ENCODE results near the gene AMZ1.

AMZ1 gene

DNA sequence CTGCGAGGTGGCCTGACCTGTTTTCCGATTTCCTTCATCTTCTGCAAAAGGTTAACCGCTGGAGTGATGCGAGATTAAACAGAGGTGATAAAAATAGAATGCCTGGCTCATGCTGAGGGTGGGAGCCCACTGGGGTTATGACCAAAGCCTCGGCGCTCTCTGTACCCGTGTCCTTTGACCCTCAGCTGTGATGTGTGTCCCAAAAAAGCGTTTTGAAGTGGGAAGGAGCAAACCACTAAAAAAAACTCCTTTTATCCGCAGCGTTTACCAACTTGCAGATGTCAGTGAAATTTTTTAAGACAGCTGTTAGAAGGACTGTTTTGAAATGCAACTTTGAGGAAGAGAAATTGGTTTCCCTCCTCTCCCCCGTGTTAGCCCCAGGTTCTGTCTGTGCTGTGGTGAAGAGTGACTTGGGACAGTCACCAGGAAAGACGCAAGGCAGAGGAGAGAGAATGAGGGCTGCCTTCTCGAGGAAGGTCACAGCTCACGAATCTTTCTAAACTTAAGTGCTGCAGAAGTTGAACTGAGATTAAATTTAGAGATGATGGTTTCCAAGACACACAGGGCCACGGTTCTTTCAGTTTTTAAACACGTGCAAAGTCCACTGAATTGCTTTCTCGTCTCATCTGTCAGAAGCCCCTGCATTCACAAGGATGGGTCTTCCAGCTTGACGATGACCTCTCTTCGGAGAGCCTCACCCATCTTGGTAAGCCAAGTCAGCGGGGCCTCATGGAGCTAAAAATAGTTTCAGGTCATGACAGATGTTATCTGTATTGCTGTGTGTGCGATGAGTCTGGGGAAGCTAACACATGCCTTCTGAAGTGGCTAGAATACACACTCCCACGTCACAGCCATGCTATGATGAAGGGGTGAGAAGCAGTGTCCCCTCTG is 27.6 kb downstream of the AMZ1 start:
- Mint-ChIP-seq H3K27ac (peak overlapping the region; percentile 64), H3K36me3 (ENCODE audit: low read depth) (peaks cover 31% of the 10 kb centered on the region), H3K4me3 (no peak overlapping the region), H3K9me3 (no peaks in the 10 kb centered on the region), H3K4me1 (peaks cover 84% of the 10 kb centered on the region), H3K27me3 (ENCODE audit: low read depth, poor library complexity) (peaks cover 7% of the 10 kb centered on the region)
- DNase-seq = no peak
- TF ChIP-seq, protein P1, sequence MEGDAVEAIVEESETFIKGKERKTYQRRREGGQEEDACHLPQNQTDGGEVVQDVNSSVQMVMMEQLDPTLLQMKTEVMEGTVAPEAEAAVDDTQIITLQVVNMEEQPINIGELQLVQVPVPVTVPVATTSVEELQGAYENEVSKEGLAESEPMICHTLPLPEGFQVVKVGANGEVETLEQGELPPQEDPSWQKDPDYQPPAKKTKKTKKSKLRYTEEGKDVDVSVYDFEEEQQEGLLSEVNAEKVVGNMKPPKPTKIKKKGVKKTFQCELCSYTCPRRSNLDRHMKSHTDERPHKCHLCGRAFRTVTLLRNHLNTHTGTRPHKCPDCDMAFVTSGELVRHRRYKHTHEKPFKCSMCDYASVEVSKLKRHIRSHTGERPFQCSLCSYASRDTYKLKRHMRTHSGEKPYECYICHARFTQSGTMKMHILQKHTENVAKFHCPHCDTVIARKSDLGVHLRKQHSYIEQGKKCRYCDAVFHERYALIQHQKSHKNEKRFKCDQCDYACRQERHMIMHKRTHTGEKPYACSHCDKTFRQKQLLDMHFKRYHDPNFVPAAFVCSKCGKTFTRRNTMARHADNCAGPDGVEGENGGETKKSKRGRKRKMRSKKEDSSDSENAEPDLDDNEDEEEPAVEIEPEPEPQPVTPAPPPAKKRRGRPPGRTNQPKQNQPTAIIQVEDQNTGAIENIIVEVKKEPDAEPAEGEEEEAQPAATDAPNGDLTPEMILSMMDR (IDR thresholded peaks at IDR 0.05) = no peak

DNA sequence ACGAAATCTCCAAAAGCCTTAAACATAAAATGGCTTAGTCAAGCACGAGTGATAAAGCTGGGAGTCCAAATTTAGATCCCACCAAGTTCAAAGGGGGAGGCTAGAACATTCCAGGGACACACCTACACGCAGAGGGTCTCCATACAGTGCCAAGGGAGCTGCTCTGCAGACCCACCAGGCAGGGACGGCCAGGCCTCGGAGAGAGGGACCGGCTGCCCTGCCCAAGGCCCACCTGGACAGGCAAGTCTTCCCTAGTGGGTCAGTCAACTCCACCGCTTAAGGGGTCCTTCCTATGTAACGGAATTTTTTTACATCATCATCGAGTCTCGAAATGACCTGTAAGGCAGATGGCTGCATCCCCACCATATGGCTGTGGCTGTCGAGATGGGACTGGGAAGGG is 28.5 kb downstream of the AMZ1 start:
- TF ChIP-seq, protein P1 (IDR thresholded peaks at IDR 0.05) = no peak
- DNase-seq = no peak
- peaks cover 11% of the 10 kb centered on the region for H3K27me3 Mint-ChIP-seq (ENCODE audit: low read depth, poor library complexity)
- H3K4me3 Mint-ChIP-seq = peak overlapping the region; percentile 72
- H3K27ac Mint-ChIP-seq = peak overlapping the region; percentile 99
- H3K9me3 Mint-ChIP-seq = no peaks in the 10 kb centered on the region
- H3K4me1 Mint-ChIP-seq = peaks cover 84% of the 10 kb centered on the region
- peaks cover 33% of the 10 kb centered on the region for H3K36me3 Mint-ChIP-seq (ENCODE audit: low read depth)

DNA sequence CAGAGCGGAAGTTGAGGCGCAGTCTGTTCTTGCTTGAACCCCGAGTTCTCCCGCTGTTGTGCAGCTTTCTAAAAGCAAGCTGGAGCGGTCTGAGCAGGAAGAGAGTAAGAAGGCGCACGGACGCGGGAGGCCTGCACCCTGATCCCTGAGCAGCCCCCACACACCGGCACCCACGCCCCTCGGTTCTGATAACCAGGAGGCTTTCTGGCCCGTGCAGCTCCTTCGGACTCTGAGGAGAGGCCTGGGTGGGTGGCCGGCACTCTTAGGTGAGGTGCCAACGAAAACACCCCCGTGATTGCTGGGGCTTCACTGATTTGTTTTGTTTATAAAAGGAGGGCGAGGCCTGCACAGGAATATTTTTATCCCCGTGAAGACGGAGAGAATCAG is 28.9 kb downstream of the AMZ1 start:
- no peak for DNase-seq
- peaks cover 33% of the 10 kb centered on the region for H3K36me3 Mint-ChIP-seq (ENCODE audit: low read depth)
- TF ChIP-seq, protein P1 (IDR thresholded peaks at IDR 0.05) = no peak
- peaks cover 84% of the 10 kb centered on the region for H3K4me1 Mint-ChIP-seq
- H3K9me3 Mint-ChIP-seq = no peaks in the 10 kb centered on the region
- peak overlapping the region; percentile 72 for H3K4me3 Mint-ChIP-seq
- H3K27me3 Mint-ChIP-seq (ENCODE audit: low read depth, poor library complexity) = peaks cover 11% of the 10 kb centered on the region
- H3K27ac Mint-ChIP-seq = peak overlapping the region; percentile 99

DNA sequence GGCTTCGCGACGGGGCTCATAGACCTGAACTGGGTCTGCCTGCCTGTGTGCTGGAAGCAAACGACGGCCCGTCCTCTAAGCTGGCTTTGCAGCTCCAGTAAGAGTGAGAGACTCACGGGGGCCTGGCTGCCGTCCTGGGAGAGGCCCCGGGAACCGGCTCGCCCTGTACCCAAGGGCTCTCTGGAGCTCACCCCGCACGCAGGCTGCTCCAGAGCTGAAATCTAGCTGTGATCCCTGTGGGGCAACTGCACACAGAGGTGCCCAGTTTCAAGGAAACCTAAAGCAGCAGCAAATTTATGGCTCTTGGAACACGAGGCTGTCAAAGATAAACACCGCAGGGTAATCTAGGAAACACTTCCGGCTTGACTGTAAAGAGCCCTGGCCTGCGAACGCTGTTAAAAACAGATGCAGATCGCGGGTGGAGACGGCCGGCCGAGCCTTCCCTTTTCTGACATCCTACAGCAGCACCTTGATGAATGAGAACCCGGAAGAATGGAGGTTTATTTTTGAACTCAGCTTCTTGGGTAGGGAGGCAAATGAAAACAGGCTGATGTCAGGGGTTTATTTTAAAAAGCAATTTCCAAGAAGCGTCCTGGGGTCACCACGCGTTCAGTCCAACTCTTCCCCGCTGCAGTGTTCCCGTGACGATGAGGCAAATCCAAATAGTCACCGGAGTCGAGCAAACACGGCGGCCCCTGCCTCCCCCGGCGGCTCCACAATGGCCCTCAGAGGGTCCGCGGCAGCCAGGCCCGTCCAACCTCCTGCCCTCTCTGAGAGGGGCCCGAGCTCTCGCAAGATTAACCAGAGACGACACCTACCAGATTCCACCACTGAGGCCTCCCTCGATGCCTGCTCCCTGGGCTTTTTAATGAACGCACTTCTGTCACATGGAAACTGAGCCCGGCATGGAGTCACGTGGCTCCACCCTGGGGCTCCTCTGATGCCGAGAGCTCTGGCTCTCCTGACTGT is 29.6 kb downstream of the AMZ1 start:
- Mint-ChIP-seq H3K4me3 (peak overlapping the region; percentile 73), H3K9me3 (no peaks in the 10 kb centered on the region), H3K27ac (peak overlapping the region; percentile 99), H3K27me3 (ENCODE audit: low read depth, poor library complexity) (peaks cover 11% of the 10 kb centered on the region), H3K4me1 (peaks cover 77% of the 10 kb centered on the region), H3K36me3 (ENCODE audit: low read depth) (peaks cover 33% of the 10 kb centered on the region)
- TF ChIP-seq, protein P1 (IDR thresholded peaks at IDR 0.05) = no peak
- peak; percentile 49 for DNase-seq

DNA sequence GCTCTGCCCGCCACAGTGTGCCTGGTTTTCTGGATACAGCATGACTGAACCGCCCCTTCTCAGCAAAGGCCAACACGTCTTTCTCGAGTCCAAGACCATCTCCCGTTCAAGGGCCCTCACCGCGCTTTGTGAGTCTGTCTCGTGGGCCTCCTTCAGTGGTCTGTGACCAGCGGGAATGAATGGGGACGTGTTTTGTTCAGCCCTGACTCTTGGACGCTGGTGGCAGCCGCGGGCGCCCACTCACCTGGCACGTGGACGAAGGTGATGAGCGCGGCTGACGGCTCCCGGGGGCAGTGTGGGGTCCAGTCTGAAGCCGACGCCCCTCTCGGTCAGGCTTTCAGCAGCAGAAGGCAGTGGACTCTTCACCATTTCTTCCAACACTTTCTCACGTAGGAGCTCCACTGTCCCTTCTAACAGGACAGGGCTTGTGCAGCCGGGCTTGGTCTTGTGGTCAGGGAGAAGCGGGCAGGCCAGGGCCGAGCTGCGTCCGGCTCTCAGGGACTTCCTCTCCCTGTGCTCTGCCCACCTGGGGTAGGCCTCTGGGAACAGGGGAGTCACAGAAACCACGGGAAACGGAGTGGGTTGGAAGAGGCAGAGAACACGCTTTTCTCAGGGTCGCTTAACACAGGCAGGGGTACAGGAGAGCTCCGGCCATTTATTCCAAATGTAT is 30.4 kb downstream of the AMZ1 start:
- Mint-ChIP-seq H3K4me3 (peak overlapping the region; percentile 73), H3K27me3 (ENCODE audit: low read depth, poor library complexity) (peaks cover 10% of the 10 kb centered on the region), H3K27ac (peak overlapping the region; percentile 99), H3K36me3 (ENCODE audit: low read depth) (peaks cover 31% of the 10 kb centered on the region), H3K9me3 (no peaks in the 10 kb centered on the region), H3K4me1 (peaks cover 69% of the 10 kb centered on the region)
- DNase-seq = no peak
- TF ChIP-seq, protein P1 (IDR thresholded peaks at IDR 0.05) = no peak

Data from nephron progenitor cell (in vitro differentiated cells).